Measurements from ENCODE around the gene OPN3.

The OPN3 gene

GRCh38 chr1:241647658-241648057 is 7.5 kb upstream of the OPN3 start:
- FAIRE-seq (no peak), DNase-seq (ENCODE audit: extremely low spot score, insufficient read length, low read depth) (no peak)

- DNase-seq (ENCODE audit: extremely low spot score, insufficient read length, low read depth) (no peak), FAIRE-seq (no peak)
These were observed 6.0 kb upstream of the OPN3 start for GRCh38 chr1:241646201-241646600.

GRCh38 chr1:241645199-241645598 is 5.0 kb upstream of the OPN3 start:
- no peak for DNase-seq (ENCODE audit: extremely low spot score, insufficient read length, low read depth)

GRCh38 chr1:241644259-241644658 is 4.1 kb upstream of the OPN3 start:
- no peak for FAIRE-seq

More at GRCh38 chr1:241645199-241645598, 5.0 kb upstream of the OPN3 start:
- no peak for FAIRE-seq

GRCh38 chr1:241642593-241642944 is 2.4 kb upstream of the OPN3 start:
- FAIRE-seq (no peak), DNase-seq (ENCODE audit: extremely low spot score, insufficient read length, low read depth) (no peak)

More at GRCh38 chr1:241644259-241644658, 4.1 kb upstream of the OPN3 start:
- DNase-seq (ENCODE audit: extremely low spot score, insufficient read length, low read depth): no peak

GRCh38 chr1:241641773-241642592 is 1.8 kb upstream of the OPN3 start:
- DNase-seq (ENCODE audit: extremely low spot score, insufficient read length, low read depth): no peak
- no peak for FAIRE-seq

GRCh38 chr1:241640867-241641622 is 876 bp upstream of the OPN3 start:
- no peak for DNase-seq (ENCODE audit: extremely low spot score, insufficient read length, low read depth)
- no peak for FAIRE-seq

- DNase-seq (ENCODE audit: extremely low spot score, insufficient read length, low read depth) (peak; percentile 25), FAIRE-seq (peak; percentile 47)
These were observed 483 bp downstream of the OPN3 start for GRCh38 chr1:241639623-241640148.

GRCh38 chr1:241638909-241639622 is 1.1 kb downstream of the OPN3 start:
- FAIRE-seq: peak; percentile 56
- no peak for DNase-seq (ENCODE audit: extremely low spot score, insufficient read length, low read depth)

GRCh38 chr1:241638099-241638682 is 2.0 kb downstream of the OPN3 start:
- no peak for DNase-seq (ENCODE audit: extremely low spot score, insufficient read length, low read depth)
- FAIRE-seq: no peak

GRCh38 chr1:241637604-241638003 is 2.6 kb downstream of the OPN3 start:
- DNase-seq (ENCODE audit: extremely low spot score, insufficient read length, low read depth) (no peak), FAIRE-seq (no peak)

- DNase-seq (ENCODE audit: extremely low spot score, insufficient read length, low read depth): no peak
- FAIRE-seq: no peak
These were observed 3.1 kb downstream of the OPN3 start for GRCh38 chr1:241637046-241637590.

GRCh38 chr1:241636291-241636690 is 3.9 kb downstream of the OPN3 start:
- FAIRE-seq (no peak), DNase-seq (ENCODE audit: extremely low spot score, insufficient read length, low read depth) (no peak)

GRCh38 chr1:241635556-241636152 is 4.5 kb downstream of the OPN3 start:
- FAIRE-seq (peak; percentile 64), DNase-seq (ENCODE audit: extremely low spot score, insufficient read length, low read depth) (no peak)

GRCh38 chr1:241632987-241633386 is 7.2 kb downstream of the OPN3 start:
- FAIRE-seq: no peak

GRCh38 chr1:241631674-241632073 is 8.5 kb downstream of the OPN3 start:
- DNase-seq (ENCODE audit: extremely low spot score, insufficient read length, low read depth) (no peak), FAIRE-seq (no peak)

More at GRCh38 chr1:241632987-241633386, 7.2 kb downstream of the OPN3 start:
- no peak for DNase-seq (ENCODE audit: extremely low spot score, insufficient read length, low read depth)

GRCh38 chr1:241630899-241631298 is 9.3 kb downstream of the OPN3 start:
- DNase-seq (ENCODE audit: extremely low spot score, insufficient read length, low read depth) (no peak), FAIRE-seq (no peak)

GRCh38 chr1:241630476-241630875 is 9.7 kb downstream of the OPN3 start:
- FAIRE-seq: no peak

GRCh38 chr1:241630005-241630404 is 10.2 kb downstream of the OPN3 start:
- FAIRE-seq: no peak
- no peak for DNase-seq (ENCODE audit: extremely low spot score, insufficient read length, low read depth)

More at GRCh38 chr1:241630476-241630875, 9.7 kb downstream of the OPN3 start:
- no peak for DNase-seq (ENCODE audit: extremely low spot score, insufficient read length, low read depth)
